Smooth muscle cell (in vitro differentiated cells): ENCODE data around the gene PGGT1B. TPM values are rescaled to one million over a fixed set of nuclear protein-coding genes. Genes with fewer than 3 reads are reported as not detected.
"Not testable (repeated sequence)": the region's sequence is repeated elsewhere in the genome, so short reads cannot be mapped to it uniquely, and the experiment has no call there.

Experiments used
- DNase-seq: peaks from one replicate; lab custom pipeline; 2025; ENCODE audit not compliant: unreplicated experiment; lab: John Stamatoyannopoulos, UW
- H2AFZ ChIP-seq: fragments of 200-600 bp; sonication (generic); 2 replicates; pipeline ENCODE4 v1.6.0; 2016; ENCODE audit warnings: antibody characterized with exemption, low read depth, mild to moderate bottlenecking
- H3F3A ChIP-seq: fragments of 200-600 bp; sonication (generic); 2 replicates; pipeline ENCODE4 v1.6.0; 2017; ENCODE audit warnings: antibody characterized with exemption, low read depth
- H3K27ac ChIP-seq: fragments of 200-600 bp; sonication (generic); 2 replicates; pipeline ENCODE4 v1.5.1; 2016; ENCODE audit warnings: low read depth, mild to moderate bottlenecking
- H3K27me3 ChIP-seq: fragments of 200-600 bp; sonication (generic); 2 replicates; pipeline ENCODE4 v1.6.1; 2016; ENCODE audit warnings: low read depth, mild to moderate bottlenecking
- H3K36me3 ChIP-seq: fragments of 200-600 bp; sonication (generic); 2 replicates; pipeline ENCODE4 v1.5.1; 2016; ENCODE audit warnings: low read depth
- H3K4me1 ChIP-seq: fragments of 200-600 bp; sonication (generic); 2 replicates; pipeline ENCODE4 v1.5.1; 2016; ENCODE audit warnings: low read depth
- H3K4me2 ChIP-seq: fragments of 200-600 bp; sonication (generic); 2 replicates; pipeline ENCODE4 v1.6.0; 2016; ENCODE audit warnings: mild to moderate bottlenecking
- H3K4me3 ChIP-seq: fragments of 200-600 bp; sonication (generic); 2 replicates; pipeline ENCODE4 v1.5.1; 2016; ENCODE audit warnings: mild to moderate bottlenecking
- H3K79me2 ChIP-seq: fragments of 200-600 bp; sonication (generic); 2 replicates; pipeline ENCODE4 v1.6.0; 2016; ENCODE audit warnings: low read depth, mild to moderate bottlenecking
- H3K9ac ChIP-seq: fragments of 200-600 bp; sonication (generic); 2 replicates; pipeline ENCODE4 v1.6.0; 2016; ENCODE audit warnings: low read depth
- H3K9me3 ChIP-seq: fragments of 200-600 bp; sonication (generic); replicated peaks from 2 replicates; pipeline ENCODE4 v1.5.1; 2016; ENCODE audit warnings: low read depth
- H4K20me1 ChIP-seq: fragments of 200-600 bp; sonication (generic); 2 replicates; pipeline ENCODE4 v1.6.0; 2016; ENCODE audit warnings: low read depth
- WGBS: methylation state at CpG from one replicate; pipeline ENCODE4 v1.1.7; 2016; ENCODE audit warnings: low lambda C conversion rate; 5-methylcytosine and 5-hydroxymethylcytosine counted together
- polyA plus RNA-seq: library from polyadenylated mRNA; unstranded; fragments of >200 nt; fragmentation: Nextera tagmentation; extraction: Ambion mirVana; gene quantifications from 2 replicates; pipeline ENCODE4 v1.2.1, GENCODE V29; 2016
- total RNA-seq: library from RNA; depleted of rRNA; stranded (reverse); fragments of >200 nt; gene quantifications from 2 replicates; pipeline ENCODE4 v1.2.3, GENCODE V29; 2014
- TF ChIP-seq, protein P1 (sequence below): fragments of 200-600 bp; sonication (generic); IDR thresholded peaks from 2 replicates; pipeline ENCODE4 v1.5.1; 2017; ENCODE audit warnings: borderline replicate concordance, mild to moderate bottlenecking, antibody characterized with exemption; ENCODE audit not compliant: insufficient read depth, poor library complexity, severe bottlenecking

PGGT1B gene
- total and polyA plus RNA-seq, 2 experiments from 2014 or later, result 5.7 to 13.1 TPM

DNA sequence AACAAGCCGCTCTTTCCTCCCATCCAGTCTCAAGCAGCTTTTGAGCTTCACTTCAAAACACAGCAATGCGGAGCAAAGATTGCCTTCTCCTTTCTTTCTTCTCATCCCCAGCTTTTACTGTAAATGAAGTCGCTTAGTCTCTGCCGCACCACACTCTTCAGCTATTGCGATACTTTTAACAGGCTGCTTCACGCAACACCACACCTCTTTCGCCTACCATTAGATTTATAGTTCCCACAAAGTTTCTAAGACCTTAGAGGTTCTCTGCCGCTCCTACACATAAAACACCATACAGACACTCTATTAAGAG, 711 bp downstream of the PGGT1B start:
- H3K9ac ChIP-seq, result peak overlapping the region; percentile 83
- no peaks in the 10 kb centered on the region for H3K27me3 ChIP-seq
- TF ChIP-seq, protein P1, sequence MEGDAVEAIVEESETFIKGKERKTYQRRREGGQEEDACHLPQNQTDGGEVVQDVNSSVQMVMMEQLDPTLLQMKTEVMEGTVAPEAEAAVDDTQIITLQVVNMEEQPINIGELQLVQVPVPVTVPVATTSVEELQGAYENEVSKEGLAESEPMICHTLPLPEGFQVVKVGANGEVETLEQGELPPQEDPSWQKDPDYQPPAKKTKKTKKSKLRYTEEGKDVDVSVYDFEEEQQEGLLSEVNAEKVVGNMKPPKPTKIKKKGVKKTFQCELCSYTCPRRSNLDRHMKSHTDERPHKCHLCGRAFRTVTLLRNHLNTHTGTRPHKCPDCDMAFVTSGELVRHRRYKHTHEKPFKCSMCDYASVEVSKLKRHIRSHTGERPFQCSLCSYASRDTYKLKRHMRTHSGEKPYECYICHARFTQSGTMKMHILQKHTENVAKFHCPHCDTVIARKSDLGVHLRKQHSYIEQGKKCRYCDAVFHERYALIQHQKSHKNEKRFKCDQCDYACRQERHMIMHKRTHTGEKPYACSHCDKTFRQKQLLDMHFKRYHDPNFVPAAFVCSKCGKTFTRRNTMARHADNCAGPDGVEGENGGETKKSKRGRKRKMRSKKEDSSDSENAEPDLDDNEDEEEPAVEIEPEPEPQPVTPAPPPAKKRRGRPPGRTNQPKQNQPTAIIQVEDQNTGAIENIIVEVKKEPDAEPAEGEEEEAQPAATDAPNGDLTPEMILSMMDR, result no peak
- 7% methylated on average over 8 of the region's 8 CpGs for WGBS
- H2AFZ ChIP-seq, result peak overlapping the region; percentile 98
- H4K20me1 ChIP-seq, result peaks cover 33% of the 10 kb centered on the region
- H3K27ac ChIP-seq, result peak overlapping the region; percentile 79
- H3K79me2 ChIP-seq, result peaks cover 55% of the 10 kb centered on the region
- peak overlapping the region; percentile 93 for H3K4me3 ChIP-seq
- H3K4me2 ChIP-seq, result peak overlapping the region; percentile 95
- no peaks in the 10 kb centered on the region for H3F3A ChIP-seq
- no peaks in the 10 kb centered on the region for H3K9me3 ChIP-seq
- H3K36me3 ChIP-seq, result no peaks in the 10 kb centered on the region
- H3K4me1 ChIP-seq, result peaks cover 13% of the 10 kb centered on the region
- no peak for DNase-seq

DNA sequence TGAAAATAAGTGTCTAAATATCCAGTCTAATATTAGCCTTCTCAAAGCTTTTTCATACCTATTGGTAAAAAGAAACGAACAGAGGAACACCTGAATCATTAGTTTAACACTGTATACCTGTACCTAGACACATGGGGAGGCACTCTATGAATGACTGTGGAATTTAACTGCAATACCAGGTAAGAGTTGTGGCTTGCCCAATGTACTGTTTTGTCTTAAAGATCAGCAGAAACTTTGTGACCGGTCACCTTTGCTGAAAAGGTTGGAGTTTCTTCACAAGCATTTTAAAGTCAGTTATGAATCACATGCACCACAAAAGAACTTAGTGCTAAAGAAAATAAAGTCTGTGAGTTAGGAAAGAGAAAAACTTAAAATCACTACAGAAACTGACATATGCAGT, 2.4 kb downstream of the PGGT1B start:
- no peak overlapping the region for H3K4me2 ChIP-seq
- H3K27ac ChIP-seq, result no peak overlapping the region

DNA sequence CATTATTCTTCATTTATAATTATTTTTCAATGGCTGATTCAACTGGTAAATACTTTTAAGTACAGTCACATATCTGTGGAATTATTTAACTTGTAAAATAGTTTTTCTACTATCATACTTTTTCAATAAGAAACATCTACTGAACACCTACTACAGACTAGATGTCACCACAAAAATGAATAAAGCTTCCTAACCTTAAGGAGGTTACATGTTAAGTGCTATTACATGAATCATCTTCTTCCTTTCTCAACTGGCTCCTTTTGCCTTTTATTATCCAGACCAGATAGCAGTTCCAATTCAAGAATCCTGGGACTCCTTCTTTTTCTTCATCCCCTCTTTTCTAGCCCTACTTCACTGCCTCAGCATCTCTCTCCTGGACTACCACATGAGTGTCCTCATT, 4.7 kb downstream of the PGGT1B start:
- H4K20me1 ChIP-seq, result peaks cover 73% of the 10 kb centered on the region
- peaks cover 13% of the 10 kb centered on the region for H3K4me1 ChIP-seq
- H3K4me3 ChIP-seq, result no peak overlapping the region
- peak overlapping the region; percentile 37 for H3K27ac ChIP-seq
- H3K4me2 ChIP-seq, result no peak overlapping the region
- no peak for DNase-seq
- no peak overlapping the region for H3K9ac ChIP-seq
- peaks cover 94% of the 10 kb centered on the region for H3K79me2 ChIP-seq
- H3K36me3 ChIP-seq, result no peaks in the 10 kb centered on the region
- H3K27me3 ChIP-seq, result no peaks in the 10 kb centered on the region
- TF ChIP-seq, protein P1, result no peak
- H3K9me3 ChIP-seq, result no peaks in the 10 kb centered on the region
- no peak overlapping the region for H2AFZ ChIP-seq
- H3F3A ChIP-seq, result no peaks in the 10 kb centered on the region

More for the DNA sequence above, 2.4 kb downstream of the PGGT1B start:
- H3K4me3 ChIP-seq, result no peak overlapping the region
- TF ChIP-seq, protein P1, result no peak
- H3K9ac ChIP-seq, result no peak overlapping the region
- H3F3A ChIP-seq, result no peaks in the 10 kb centered on the region
- peaks cover 50% of the 10 kb centered on the region for H4K20me1 ChIP-seq
- no peaks in the 10 kb centered on the region for H3K27me3 ChIP-seq
- H2AFZ ChIP-seq, result no peak overlapping the region
- no peaks in the 10 kb centered on the region for H3K9me3 ChIP-seq
- H3K36me3 ChIP-seq, result no peaks in the 10 kb centered on the region
- peaks cover 73% of the 10 kb centered on the region for H3K79me2 ChIP-seq
- WGBS, result 90% methylated on average over 2 of the region's 2 CpGs
- H3K4me1 ChIP-seq, result peaks cover 13% of the 10 kb centered on the region
- DNase-seq, result no peak

DNA sequence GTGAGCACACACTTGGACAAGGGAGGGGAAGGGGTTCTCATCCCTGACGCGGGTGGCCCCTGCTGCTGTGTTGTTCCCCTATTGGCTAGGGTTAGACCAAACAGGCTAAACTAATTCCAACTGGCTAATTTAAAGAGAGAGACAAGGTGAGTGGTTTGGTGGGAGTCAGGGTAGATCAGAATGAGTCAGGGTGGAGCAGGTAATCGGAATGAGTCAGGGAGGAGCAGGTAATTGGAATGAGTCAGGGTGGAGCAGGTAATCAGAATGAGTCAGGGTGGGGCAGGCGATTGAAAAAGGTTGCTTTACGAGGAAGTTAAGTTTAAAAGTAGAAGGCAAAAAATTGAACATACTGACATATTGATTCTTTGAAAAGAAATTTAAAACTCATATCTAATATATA, 13.3 kb downstream of the PGGT1B start:
- DNase-seq, H3K4me2 ChIP-seq, H2AFZ ChIP-seq, H3F3A ChIP-seq, H3K9ac ChIP-seq, H3K27me3 ChIP-seq, H3K4me3 ChIP-seq, H3K36me3 ChIP-seq, H3K4me1 ChIP-seq, H3K9me3 ChIP-seq: not testable (repeated sequence)
- Histone ChIP-seq H3K79me2 (peaks cover 46% of the 10 kb centered on the region), H4K20me1 (peaks cover 73% of the 10 kb centered on the region), H3K27ac (peak overlapping the region; percentile 51)
- WGBS, result 85% methylated on average over 5 of the region's 5 CpGs
